GM12865 (cell line): ENCODE data around the gene TXNDC11.

Experiments used
- DNase-seq: peaks from one replicate; pipeline ENCODE4 v3.0.0; 2010; ENCODE audit warnings: low read depth
- H3K4me3 ChIP-seq: 2 replicates; pipeline ENCODE4 v1.5.1; 2011; ENCODE audit warnings: mild to moderate bottlenecking, low read depth, low read length, control low read depth
- CTCF ChIP-seq: IDR thresholded peaks from 2 replicates; pipeline ENCODE4 v1.5.1; 2011; ENCODE audit warnings: low read length, control low read depth, low read depth, inconsistent platforms; ENCODE audit not compliant: insufficient read depth; ENCODE audit errors: missing control alignments

The TXNDC11 gene

GRCh38 chr16:11734025-11734652 lies 8.5 kb downstream of the TXNDC11 start:
- DNase-seq: peak; percentile 67
- no peak for TF ChIP-seq CTCF
- H3K4me3 ChIP-seq: no peak overlapping the region; the same call in 1 of the 2 replicates

- H3K4me3 ChIP-seq: no peak overlapping the region
- TF ChIP-seq CTCF: no peak
- no peak for DNase-seq
Measured at GRCh38 chr16:11731222-11731621, 11.4 kb downstream of the TXNDC11 start.

GRCh38 chr16:11729787-11730186 lies 12.9 kb downstream of the TXNDC11 start:
- H3K4me3 ChIP-seq: no peak overlapping the region
- no peak for DNase-seq
- no peak for TF ChIP-seq CTCF

GRCh38 chr16:11727796-11728543 lies 14.7 kb downstream of the TXNDC11 start:
- TF ChIP-seq CTCF: no peak
- peak; percentile 78 for DNase-seq
- no peak overlapping the region for H3K4me3 ChIP-seq

- no peak overlapping the region for H3K4me3 ChIP-seq
- no peak for TF ChIP-seq CTCF
- no peak for DNase-seq
Measured at GRCh38 chr16:11726008-11726407, 16.6 kb downstream of the TXNDC11 start.

GRCh38 chr16:11725457-11725856 lies 17.2 kb downstream of the TXNDC11 start:
- H3K4me3 ChIP-seq: no peak overlapping the region
- no peak for TF ChIP-seq CTCF
- no peak for DNase-seq

- no peak for TF ChIP-seq CTCF
- DNase-seq: no peak
- no peak overlapping the region for H3K4me3 ChIP-seq
Measured at GRCh38 chr16:11722468-11722808, 20.2 kb downstream of the TXNDC11 start.
